Ishikawa (cell line): ENCODE measurements around the gene TLR3.

Experiments used
- CEBPB ChIP-seq: IDR thresholded peaks from 2 replicates; pipeline ENCODE4 v1.6.1; 2012
- CREB1 ChIP-seq: IDR thresholded peaks from 2 replicates; pipeline ENCODE4 v1.6.1; 2012; ENCODE audit warnings: low read depth
- EGR1 ChIP-seq: IDR thresholded peaks from 2 replicates; pipeline ENCODE4 v1.6.1; 2012
- EP300 ChIP-seq: IDR thresholded peaks from 2 replicates; pipeline ENCODE4 v1.6.1; 2012; ENCODE audit warnings: borderline replicate concordance
- FOXM1 ChIP-seq: IDR thresholded peaks from 2 replicates; pipeline ENCODE4 v1.6.1; 2012; ENCODE audit warnings: low read depth, borderline replicate concordance
- NFIC ChIP-seq: IDR thresholded peaks from 2 replicates; pipeline ENCODE4 v1.6.1; 2012
- RAD21 ChIP-seq: IDR thresholded peaks from 2 replicates; pipeline ENCODE4 v1.6.1; 2012; ENCODE audit warnings: low read depth
- TAF1 ChIP-seq: IDR thresholded peaks from 2 replicates; pipeline ENCODE4 v1.6.1; 2012; ENCODE audit warnings: low read depth, mild to moderate bottlenecking
- TCF12 ChIP-seq: IDR thresholded peaks from 2 replicates; pipeline ENCODE4 v1.6.1; 2012; ENCODE audit warnings: low read depth
- TEAD4 ChIP-seq: IDR thresholded peaks from 2 replicates; pipeline ENCODE4 v1.6.1; 2012
- YY1 ChIP-seq: IDR thresholded peaks from 2 replicates; pipeline ENCODE4 v1.6.1; 2012; ENCODE audit warnings: low read depth
- ZBTB7A ChIP-seq: IDR thresholded peaks from 2 replicates; pipeline ENCODE4 v1.6.1; 2012; ENCODE audit warnings: low read depth
- TF ChIP-seq, protein P1 (sequence below): IDR thresholded peaks from 2 replicates; pipeline ENCODE4 v1.6.1; 2012
- TF ChIP-seq, protein P2 (sequence below): IDR thresholded peaks from 2 replicates; pipeline ENCODE4 v1.6.1; 2012
- TF ChIP-seq, protein P3 (sequence below): IDR thresholded peaks from 2 replicates; pipeline ENCODE4 v1.6.1; 2012; ENCODE audit warnings: low read depth, mild to moderate bottlenecking

The TLR3 gene

DNA sequence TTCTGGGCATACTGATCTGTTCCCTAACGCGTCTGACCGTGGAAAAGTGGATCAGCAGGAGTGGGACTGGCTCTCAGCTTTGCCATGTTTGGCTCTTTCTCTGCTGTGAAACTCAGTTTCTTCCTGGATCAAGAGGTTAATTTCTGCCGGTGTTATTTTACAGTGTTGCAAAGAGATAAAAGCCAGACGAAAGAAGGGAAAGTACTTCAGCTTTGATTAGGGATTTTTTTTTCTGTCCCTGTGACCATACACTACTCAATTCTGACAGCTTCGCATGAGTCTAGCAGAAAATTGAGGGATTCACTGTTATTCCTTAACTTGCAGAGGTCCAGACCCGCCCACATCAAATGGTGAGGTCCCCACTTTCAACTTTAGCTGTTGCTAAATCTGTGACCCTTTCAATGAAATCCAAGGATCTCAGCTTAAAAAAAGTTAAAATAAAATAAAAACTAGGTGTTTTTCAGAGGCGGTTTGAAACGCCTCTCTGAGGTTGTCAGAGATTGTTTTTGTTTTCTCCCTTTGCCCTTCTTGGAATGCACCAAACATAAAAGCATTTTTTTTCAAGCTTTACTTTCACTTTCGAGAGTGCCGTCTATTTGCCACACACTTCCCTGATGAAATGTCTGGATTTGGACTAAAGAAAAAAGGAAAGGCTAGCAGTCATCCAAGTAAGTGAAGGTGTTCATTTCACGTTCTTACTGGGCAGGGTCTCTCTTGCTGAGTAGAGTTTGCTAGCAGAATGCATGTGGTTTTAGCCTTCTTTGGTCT lies at the start of gene TLR3:
Gene TLR3 (plus strand): TSS at position 576 of the 768 bp plus-strand sequence. CDS start 7,464 bp downstream, outside the sequence.
- TF ChIP-seq FOXM1 (no peak), CEBPB (no peak), EP300 (no peak), ZBTB7A (no peak), EGR1 (no peak), CREB1 (no peak), RAD21 (no peak), NFIC (no peak), TAF1 (no peak), TCF12 (no peak), TEAD4 (no peak), YY1 (no peak)
- TF ChIP-seq, protein P1, sequence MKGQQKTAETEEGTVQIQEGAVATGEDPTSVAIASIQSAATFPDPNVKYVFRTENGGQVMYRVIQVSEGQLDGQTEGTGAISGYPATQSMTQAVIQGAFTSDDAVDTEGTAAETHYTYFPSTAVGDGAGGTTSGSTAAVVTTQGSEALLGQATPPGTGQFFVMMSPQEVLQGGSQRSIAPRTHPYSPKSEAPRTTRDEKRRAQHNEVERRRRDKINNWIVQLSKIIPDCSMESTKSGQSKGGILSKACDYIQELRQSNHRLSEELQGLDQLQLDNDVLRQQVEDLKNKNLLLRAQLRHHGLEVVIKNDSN, result no peak
- TF ChIP-seq, protein P2, sequence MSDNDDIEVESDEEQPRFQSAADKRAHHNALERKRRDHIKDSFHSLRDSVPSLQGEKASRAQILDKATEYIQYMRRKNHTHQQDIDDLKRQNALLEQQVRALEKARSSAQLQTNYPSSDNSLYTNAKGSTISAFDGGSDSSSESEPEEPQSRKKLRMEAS, result no peak
- TF ChIP-seq, protein P3, sequence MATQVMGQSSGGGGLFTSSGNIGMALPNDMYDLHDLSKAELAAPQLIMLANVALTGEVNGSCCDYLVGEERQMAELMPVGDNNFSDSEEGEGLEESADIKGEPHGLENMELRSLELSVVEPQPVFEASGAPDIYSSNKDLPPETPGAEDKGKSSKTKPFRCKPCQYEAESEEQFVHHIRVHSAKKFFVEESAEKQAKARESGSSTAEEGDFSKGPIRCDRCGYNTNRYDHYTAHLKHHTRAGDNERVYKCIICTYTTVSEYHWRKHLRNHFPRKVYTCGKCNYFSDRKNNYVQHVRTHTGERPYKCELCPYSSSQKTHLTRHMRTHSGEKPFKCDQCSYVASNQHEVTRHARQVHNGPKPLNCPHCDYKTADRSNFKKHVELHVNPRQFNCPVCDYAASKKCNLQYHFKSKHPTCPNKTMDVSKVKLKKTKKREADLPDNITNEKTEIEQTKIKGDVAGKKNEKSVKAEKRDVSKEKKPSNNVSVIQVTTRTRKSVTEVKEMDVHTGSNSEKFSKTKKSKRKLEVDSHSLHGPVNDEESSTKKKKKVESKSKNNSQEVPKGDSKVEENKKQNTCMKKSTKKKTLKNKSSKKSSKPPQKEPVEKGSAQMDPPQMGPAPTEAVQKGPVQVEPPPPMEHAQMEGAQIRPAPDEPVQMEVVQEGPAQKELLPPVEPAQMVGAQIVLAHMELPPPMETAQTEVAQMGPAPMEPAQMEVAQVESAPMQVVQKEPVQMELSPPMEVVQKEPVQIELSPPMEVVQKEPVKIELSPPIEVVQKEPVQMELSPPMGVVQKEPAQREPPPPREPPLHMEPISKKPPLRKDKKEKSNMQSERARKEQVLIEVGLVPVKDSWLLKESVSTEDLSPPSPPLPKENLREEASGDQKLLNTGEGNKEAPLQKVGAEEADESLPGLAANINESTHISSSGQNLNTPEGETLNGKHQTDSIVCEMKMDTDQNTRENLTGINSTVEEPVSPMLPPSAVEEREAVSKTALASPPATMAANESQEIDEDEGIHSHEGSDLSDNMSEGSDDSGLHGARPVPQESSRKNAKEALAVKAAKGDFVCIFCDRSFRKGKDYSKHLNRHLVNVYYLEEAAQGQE, result no peak

DNA sequence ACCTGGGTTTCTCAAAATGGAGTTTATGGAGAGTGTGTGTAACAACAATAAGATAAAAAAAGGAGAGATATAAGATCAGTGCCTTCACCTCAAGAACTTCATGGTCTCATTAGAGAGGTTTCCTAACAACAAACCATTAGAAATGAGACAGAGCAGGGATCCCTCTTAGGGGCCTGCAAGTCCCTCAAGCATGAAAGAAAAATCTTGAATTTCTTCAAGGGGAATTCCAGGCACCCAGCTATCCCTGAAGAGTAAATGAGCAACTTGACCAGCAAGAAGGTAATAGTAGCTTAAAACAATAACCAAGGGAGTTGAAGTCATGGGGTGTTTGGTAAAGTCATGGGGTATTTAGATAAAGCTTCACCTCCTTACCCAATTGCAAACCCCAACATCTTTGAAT lies 49.7 kb upstream of the TLR3 start:
- TF ChIP-seq CEBPB (no peak), NFIC (no peak), RAD21 (no peak), ZBTB7A (no peak), EGR1 (no peak), YY1 (no peak), EP300 (no peak), TEAD4 (no peak), TAF1 (no peak), TCF12 (no peak), FOXM1 (no peak), CREB1 (no peak)
- TF ChIP-seq, protein P3, result no peak
- TF ChIP-seq, protein P2, result no peak
- TF ChIP-seq, protein P1, result no peak

DNA sequence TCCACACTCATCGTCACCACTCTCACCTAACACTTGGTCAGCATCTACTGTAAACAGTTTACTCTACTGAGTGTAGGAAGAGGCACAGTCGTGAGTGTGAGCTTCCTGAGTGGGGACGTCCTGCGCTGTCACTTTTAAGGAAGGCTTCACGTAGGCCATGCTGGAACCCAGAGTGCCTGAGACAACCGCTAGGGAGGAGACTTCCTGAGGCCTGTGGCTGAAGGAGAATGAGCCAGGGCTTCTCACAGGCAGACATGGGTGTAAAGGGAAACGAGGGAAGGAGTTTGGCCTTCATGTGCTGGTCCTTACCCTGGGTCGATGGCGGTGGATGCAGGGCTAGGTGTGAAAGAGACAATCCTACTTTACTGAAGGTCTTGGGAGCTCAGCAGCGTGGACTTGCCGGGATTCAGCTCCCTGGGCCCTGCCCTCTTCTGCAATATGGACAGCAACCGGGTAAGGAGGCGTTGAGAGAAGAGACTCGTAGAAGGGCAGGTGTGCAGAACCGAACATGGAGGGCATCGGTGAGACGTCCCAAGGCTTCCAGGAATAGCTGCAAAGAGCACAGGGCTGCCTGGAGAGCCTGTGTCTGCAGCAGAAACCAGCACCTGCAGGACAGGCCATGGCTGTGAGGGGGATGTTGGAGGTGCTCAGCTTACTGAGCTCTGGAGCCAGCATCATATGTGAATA lies 48.7 kb upstream of the TLR3 start:
- TF ChIP-seq EP300, result no peak
- TF ChIP-seq, protein P2, result no peak
- TF ChIP-seq YY1, result no peak
- TF ChIP-seq FOXM1, result no peak

DNA sequence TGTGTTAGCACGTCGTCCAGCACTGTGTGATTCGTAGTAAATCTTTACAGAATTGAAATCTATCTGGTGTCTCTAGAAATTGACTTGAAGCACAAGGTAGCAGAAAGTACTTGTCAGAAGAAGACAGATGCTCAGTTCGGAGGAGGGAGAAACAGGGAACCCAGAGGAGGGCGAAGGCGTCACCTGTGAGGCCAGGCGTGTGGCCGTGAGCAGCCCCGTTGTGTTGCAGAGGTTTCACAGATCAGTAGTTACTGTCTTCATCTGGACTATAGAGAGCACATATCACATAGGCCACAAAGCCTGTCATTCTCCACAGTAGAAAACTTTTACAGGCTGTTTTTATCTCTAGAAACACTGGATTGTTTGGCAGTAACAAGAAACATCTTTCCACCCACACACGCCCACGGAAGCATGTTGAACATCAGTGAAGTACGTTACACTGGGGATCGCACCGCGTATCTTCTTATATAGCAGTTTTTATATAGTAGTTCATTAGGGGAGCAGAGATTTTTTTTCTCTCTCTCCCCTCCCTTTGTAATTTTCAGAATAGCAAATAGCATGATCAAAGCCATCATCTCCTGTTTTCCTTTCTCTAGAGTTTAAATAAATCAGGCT lies 48.1 kb upstream of the TLR3 start:
- no peak for TF ChIP-seq CEBPB
- TF ChIP-seq EP300, result no peak
- no peak for TF ChIP-seq EGR1
- no peak for TF ChIP-seq YY1
- TF ChIP-seq FOXM1, result no peak
- TF ChIP-seq TEAD4, result no peak
- no peak for TF ChIP-seq ZBTB7A
- TF ChIP-seq, protein P2, result no peak
- TF ChIP-seq, protein P3, result no peak
- TF ChIP-seq RAD21, result no peak
- TF ChIP-seq NFIC, result no peak
- TF ChIP-seq, protein P1, result no peak
- no peak for TF ChIP-seq TCF12
- TF ChIP-seq CREB1, result no peak
- TF ChIP-seq TAF1, result no peak
